ENCODE measurements around the gene KIFC3.

KIFC3 gene

DNA sequence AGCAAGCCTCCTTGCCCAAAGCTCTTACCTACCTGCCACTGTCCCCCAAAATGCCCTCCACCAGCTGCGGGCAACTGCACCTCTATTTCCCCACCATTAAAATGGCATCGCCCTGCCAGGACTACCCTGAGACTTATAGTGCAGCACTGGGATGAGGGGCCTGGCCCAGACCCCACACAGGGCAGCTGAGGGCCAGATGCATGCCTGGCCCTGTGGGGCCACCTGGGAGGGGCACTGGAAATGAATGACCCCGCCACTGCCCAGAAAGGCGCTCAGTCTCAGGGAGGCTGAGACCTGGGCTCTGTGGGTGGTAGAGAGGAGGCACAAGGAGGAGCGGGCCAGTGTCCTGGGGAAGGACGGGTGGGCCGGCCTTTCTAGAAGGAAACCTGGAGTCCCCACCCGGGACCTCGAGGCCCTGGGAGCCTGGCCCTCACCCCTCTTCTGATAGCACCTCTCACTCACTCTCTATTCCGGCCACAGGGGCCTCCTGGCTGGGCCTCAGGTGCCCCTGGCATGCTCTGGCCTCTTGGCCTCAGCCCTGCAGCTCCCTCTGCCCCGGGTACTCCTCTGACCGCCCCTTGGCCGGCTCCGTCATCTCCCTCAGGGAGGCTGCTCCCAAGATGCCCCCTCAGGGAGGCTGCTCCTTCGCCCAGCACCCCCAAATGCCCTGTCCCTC is 39.8 kb downstream of the KIFC3 start:
- no peak overlapping the region for H3K4me3 ChIP-seq (ENCODE audit: low read depth, low read length)
- TF ChIP-seq, protein P1, sequence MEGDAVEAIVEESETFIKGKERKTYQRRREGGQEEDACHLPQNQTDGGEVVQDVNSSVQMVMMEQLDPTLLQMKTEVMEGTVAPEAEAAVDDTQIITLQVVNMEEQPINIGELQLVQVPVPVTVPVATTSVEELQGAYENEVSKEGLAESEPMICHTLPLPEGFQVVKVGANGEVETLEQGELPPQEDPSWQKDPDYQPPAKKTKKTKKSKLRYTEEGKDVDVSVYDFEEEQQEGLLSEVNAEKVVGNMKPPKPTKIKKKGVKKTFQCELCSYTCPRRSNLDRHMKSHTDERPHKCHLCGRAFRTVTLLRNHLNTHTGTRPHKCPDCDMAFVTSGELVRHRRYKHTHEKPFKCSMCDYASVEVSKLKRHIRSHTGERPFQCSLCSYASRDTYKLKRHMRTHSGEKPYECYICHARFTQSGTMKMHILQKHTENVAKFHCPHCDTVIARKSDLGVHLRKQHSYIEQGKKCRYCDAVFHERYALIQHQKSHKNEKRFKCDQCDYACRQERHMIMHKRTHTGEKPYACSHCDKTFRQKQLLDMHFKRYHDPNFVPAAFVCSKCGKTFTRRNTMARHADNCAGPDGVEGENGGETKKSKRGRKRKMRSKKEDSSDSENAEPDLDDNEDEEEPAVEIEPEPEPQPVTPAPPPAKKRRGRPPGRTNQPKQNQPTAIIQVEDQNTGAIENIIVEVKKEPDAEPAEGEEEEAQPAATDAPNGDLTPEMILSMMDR (IDR thresholded peaks at IDR 0.05; ENCODE audit: low read depth, low read length, missing control alignments) = no peak
- DNase-seq (ENCODE audit: low read depth) = no peak

DNA sequence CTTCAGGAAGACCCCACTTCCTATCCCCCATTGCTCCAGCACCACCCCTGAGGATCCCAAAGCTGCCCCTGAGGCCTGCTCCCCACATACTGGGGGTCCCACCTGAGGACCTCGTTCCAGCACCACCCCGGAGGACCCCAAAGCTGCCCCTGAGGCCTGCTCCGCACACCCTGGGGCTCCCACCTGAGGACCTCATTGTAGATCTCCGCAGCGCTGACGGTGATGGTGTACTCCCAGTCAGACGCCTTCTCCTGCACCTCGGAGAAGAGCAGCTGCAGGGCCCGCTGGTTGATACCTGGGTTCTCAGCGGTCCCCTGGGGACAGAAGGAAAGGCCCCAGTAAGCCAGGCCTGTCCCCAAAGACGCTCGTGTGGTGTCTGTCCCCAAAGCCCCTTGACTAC is 40.3 kb downstream of the KIFC3 start:
- no peak for DNase-seq (ENCODE audit: low read depth)
- no peak overlapping the region for H3K4me3 ChIP-seq (ENCODE audit: low read depth, low read length)
- TF ChIP-seq, protein P1 (IDR thresholded peaks at IDR 0.05; ENCODE audit: low read depth, low read length, missing control alignments) = no peak

DNA sequence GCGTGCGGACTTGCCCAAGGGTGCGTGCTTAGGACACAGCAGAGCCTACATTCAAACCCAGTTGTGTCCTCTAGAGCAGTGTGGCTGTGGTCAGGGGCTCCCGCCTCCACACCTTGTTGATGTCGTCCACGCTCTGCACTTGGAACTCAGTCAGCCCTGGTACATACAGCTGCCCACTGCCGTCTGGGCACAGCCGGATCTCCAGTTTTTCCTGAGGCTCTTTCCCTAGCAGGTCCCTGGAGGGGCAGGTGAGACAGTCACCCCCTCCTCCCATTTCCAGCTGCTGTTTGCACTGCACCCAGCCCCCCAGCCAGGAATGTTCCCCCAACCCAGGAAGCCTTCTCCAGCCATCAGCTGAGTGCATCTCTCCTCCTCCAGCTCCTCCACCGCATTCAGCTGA is 41.0 kb downstream of the KIFC3 start:
- H3K4me3 ChIP-seq (ENCODE audit: low read depth, low read length) = no peak overlapping the region
- TF ChIP-seq, protein P1 (IDR thresholded peaks at IDR 0.05; ENCODE audit: low read depth, low read length, missing control alignments) = no peak
- no peak for DNase-seq (ENCODE audit: low read depth)

DNA sequence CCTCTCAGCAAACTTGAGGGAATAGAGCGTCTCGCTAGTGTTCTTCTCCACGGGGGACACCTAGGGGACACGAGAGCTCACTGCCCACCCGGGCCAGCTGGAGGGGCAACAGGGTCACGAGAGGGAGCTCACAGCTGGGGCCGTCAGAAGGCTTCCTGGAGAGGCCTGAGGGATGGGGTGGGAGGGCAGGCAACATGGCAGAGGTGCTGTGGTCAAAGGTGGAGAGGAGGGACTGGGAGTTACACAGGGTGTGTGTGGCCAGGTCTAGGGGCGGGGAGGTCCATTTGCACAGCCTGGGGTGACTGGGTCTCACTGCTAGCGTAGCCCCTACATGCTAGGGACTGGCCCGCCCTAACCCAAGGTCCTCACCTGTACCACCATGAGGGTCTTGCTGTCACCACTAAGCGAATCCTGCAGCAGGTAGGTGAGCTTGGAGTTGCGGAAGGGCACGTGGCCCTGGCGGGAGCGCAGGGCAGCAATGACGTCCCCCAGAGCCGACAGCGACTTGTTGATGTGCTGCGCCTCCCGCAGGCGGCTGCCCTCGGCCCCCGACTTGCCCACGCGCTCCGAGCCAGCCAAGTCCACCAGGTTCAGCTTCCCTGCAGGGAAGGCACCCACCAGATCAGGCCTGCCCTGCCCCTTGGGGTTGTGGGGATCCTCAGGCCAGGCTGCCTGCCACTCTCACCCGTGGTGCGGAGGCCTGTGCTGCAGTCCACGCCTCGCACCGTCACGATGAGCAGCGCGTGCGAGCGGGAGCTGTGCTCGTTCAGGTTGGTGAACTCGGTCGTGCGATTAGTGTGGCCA is 41.7 kb downstream of the KIFC3 start:
- no peak overlapping the region for H3K4me3 ChIP-seq (ENCODE audit: low read depth, low read length)
- TF ChIP-seq, protein P1 (IDR thresholded peaks at IDR 0.05; ENCODE audit: low read depth, low read length, missing control alignments) = no peak
- DNase-seq (ENCODE audit: low read depth) = no peak

DNA sequence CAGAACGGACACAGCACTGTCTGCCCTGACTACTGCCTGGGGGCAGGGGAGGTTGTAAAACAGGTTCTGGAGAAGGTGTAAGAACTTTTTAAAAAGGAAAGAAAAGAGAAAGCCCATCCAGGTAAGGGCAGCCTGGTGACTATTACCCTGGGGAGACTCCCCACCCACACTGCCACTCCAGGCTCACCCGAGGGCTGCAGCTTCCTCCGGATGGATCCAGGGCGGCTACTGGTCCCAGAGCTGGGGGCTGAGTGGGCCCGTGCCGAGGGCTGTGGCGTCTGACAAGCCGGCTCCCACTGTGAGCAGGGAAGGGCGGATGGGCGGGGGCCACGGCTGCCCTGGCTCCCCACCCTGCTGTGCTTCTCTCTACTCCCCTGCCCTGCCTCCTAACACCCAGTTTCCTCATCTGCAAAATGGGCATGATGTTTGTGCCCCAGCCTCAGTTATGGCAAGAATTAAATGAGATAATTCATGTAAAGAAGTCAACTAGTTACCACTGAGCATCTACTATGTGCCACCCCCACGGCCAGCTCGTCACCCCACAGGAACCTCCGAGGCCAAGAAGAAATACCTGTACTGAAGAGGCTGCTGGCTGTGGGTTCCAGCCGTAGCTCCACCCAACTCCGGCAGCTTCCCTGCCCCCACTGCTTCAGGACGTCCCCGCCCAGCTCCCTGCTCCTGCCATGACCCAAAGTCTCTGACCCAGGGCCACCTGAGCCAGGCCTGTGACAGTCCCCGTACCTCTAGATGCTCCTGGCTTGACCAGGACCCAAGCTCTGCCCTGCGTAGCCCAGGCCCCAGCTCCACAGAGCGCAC is 42.5 kb downstream of the KIFC3 start:
- no peak overlapping the region for H3K4me3 ChIP-seq (ENCODE audit: low read depth, low read length)
- no peak for DNase-seq (ENCODE audit: low read depth)
- TF ChIP-seq, protein P1 (IDR thresholded peaks at IDR 0.05; ENCODE audit: low read depth, low read length, missing control alignments) = no peak

DNA sequence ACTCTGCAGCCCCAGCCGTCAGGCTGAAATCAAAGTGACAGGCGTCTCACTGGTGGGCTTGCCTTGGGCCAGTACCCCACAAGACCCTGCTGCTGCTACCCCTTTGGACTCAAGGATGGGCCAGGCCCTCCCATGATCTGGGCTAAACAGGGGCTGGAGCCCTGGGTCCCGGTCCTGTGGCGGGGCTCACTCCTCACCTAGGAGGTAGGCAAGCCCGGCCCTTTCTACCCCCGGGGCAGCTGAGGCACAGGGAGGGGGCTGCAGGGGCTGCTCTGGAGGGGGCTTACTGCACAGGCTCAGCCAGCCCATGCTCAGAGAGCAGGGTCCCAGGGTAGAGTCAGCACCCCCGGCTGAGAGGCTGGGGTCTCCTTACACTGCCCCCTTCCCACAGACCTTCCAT is 43.2 kb downstream of the KIFC3 start:
- no peak for DNase-seq (ENCODE audit: low read depth)

More for the DNA sequence above, 43.2 kb downstream of the KIFC3 start:
- H3K4me3 ChIP-seq (ENCODE audit: low read depth, low read length) = no peak overlapping the region
- TF ChIP-seq, protein P1 (IDR thresholded peaks at IDR 0.05; ENCODE audit: low read depth, low read length, missing control alignments) = no peak

All from GM12864 (cell line).